NCI-H2171 (cell line): ENCODE data around the gene KAT7.
"Not testable (repeated sequence)": the region's sequence is repeated elsewhere in the genome, so short reads cannot be mapped to it uniquely, and the experiment has no call there.

Experiments
- DNase-seq: peaks from one replicate; lab custom pipeline; 2025; lab: John Stamatoyannopoulos, UW

Gene KAT7

DNA sequence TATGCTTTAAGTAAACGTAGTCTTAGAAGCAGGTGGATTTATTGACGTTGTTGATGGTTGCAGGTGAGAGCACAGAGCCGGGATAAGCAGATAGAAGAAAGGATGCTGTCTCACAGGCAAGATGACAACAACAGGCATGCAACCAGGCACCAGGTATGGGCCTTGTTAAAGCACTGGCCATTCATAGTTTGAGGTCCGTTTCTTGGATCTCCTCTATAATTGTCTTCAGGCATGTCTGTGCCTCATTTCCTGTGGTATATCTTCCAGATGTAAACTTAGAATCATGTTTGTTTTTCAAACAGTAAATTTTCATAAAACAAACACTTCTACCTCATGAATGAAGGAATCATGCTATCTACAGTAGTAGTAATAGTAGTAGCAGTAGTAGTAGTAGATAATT lies 20.6 kb downstream of the KAT7 start:
- DNase-seq, result no peak

DNA sequence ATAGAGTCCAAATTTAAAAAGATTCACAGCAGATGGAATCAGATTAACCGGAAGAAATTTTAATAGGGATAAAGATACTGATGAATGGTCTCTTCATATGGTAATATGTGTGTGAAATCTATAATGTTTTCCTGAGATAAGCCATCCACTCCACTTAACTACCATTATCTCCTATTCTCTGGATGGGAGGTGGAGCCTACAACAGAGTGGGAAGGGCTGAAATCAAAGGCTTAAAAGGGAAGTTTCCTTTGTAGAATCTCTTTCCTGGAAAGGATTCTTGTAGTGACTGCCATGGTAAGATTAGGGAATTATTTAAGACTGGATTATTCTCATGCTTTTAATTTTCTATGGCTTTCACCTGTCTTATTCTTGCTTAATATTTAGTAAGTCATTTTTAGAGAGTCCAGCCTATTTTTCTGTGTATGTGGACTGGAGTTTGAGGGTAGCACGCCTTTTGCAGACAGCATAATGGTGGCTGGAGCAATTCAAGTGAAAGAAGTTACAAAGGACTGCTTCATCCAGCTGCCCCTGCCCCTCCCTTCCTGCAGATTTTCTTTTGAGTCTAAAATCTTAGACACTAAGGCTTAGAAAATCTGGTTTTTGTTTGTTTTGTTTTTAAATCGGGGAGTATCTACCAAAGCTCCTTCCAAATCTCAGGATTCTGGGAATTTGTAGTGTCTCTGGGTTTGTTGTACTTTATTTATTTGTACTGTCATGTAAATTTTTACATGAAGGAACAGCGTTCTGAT lies 26.5 kb downstream of the KAT7 start:
- no peak for DNase-seq

DNA sequence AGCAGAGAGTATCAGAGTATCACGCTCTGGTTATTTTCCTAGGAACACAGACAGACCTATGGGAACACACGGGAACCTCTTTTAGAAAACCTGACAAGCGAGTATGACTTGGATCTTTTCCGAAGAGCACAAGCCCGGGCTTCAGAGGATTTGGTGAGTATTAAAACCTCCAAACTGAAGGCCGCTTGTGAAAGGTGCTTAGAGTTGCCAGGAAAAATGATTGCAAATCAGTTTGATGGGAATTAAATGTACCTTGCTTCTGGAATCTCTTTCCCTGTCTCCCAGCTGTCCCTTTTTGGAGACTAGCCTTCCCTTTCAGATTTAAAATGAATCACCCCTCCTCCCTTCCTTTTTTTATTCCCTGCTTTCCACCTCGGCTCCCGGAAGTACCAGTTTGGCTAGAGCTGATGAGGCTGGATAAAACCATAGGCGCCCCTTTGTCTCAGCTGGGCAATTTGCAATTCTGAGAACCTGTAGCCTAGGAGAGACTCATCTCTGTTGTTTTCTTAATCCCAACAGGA lies 27.3 kb downstream of the KAT7 start:
- no peak for DNase-seq

DNA sequence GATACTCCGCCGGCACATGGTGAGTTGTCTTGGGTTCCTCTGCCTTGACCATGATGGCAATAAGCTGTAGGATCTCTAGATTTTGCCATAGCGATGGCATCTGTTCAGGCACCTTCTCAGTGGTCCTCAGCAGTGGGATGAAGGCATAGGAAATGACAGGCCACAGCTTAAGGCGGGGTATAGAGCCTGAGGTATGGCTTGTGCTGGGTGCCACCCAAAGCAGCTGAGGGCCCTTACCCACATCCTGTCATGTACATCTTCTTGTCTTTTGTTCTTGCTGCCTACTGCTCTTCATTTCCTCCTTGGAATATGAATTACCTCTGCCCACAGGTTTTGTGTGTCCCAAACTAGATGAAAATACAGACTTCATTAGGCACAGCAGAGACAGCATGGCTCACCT lies 29.5 kb downstream of the KAT7 start:
- DNase-seq, result no peak

DNA sequence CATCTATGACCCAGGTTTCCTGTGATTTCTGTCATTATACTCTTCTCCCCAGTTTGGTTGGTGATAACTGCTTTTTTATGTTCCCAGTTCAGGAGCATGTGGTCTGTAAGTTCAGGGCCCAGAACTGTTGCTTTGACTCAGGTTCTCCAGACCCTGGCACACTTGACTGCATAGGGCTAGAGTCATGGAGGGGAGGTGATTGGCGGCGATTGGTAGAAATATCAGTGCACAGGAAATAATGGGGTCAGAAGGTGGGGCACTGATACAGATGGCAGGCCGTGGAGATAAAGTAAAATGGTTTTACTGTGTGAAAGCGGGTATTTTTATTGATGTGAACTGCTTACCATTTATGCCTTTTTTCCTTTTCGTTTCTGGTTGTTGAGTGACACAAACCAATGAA lies 30.7 kb downstream of the KAT7 start:
- no peak for DNase-seq

DNA sequence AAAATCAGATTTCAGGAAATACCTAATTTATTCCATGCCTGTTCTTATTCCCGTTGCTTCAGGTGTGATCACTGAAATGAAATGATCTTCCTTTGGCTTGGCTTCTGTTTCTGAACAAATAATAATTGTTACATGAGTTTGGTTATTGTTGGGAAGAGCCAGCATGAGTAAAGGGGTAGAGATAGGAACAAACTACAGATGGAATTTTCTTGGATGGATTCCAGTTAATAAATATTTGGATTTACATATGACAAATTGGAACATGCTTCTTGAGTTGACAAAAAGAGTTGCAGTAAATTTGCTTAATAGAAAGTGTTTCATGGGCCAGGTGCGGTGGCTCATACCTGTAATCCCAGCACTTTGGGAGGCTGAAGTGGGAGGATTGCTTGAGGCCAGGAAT lies 31.2 kb downstream of the KAT7 start:
- no peak for DNase-seq

DNA sequence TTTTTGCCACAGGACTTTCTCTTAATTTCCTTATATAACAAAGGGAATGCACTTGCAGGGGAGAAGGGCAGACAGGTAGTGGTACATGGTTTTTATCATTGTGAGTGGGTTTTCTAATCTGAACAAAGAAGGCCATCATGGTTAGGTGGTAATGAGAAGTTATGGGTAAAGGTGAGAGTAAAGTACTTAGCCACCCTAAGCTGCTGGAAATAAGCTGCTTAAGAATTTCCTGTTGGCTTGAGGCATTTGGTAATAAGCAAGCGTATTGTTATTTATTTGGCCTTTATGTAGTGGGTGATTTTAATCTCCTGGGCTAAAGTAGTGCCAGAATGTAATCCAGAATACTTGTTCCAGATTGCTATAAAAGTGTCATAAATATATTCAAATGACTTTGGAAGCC lies 32.3 kb downstream of the KAT7 start:
- no peak for DNase-seq

DNA sequence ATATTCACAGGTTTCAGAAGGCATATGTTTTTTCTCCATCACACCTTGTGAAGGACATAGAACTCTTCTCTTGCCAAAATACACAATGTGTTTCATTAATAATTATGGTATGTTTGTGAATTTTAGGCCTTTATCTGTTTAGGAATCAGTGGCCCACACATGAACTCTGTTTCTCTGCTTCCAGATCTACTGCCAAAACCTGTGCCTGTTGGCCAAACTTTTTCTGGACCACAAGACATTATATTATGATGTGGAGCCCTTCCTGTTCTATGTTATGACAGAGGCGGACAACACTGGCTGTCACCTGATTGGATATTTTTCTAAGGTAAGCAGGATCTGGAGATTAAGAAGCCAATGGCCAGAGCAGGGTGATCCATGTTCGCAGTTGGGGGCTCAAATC lies 33.0 kb downstream of the KAT7 start:
- no peak for DNase-seq

DNA sequence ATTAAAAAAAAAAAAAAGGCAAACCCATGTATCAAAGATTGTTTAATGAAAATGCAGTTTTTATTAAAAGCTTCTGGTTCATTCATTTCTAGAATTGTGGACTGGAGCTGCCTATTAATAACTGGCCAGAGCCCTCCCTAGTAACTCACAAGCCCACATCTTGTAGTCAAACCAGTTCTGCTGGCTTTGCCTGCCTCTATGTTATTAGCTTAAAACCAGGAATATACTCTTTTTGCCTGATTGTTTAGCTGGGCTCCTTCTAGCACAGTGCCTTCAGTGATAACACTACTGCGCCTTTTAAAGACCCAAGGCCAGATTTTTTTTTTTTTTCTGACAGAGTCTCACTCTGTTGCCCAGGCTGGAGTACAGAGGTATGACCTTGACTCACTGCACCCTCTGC lies 33.4 kb downstream of the KAT7 start:
- no peak for DNase-seq

DNA sequence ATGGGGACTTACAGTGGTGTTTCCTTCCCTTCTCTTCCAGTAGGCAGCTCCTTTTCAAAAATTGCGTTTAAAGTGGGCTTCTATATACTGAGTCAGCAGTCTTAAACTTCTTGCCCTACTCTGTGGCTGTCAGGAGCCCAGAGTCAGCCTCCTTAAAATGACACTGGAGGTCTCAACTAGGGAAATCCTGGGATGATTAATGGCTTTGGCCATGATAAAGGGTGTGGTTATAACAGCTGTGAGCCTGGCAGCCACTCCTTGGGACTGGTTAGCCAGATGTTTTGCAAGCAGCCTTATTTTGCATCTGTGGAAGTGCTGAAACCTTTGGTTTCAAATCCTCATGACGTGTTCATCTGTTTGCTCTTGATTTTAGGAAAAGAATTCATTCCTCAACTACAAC lies 34.3 kb downstream of the KAT7 start:
- no peak for DNase-seq

DNA sequence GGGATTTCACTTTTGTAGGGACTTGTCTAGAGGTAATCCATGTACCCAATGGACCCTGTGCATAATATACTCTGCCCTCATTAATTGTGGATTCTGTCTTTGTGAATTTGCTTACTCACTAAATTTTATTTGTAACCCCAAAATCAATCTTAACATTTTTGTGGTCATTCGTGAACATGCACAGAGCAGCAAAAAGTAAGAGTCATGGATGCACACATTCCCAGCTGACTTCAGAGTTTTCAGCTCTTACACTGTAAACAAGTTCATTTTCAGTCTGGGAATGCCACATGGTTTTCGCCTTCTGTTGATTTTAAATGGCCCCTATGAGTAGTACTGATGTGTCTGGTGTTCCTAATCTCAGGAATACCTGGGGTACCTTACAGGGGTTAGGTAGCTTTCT lies 35.1 kb downstream of the KAT7 start:
- no peak for DNase-seq

DNA sequence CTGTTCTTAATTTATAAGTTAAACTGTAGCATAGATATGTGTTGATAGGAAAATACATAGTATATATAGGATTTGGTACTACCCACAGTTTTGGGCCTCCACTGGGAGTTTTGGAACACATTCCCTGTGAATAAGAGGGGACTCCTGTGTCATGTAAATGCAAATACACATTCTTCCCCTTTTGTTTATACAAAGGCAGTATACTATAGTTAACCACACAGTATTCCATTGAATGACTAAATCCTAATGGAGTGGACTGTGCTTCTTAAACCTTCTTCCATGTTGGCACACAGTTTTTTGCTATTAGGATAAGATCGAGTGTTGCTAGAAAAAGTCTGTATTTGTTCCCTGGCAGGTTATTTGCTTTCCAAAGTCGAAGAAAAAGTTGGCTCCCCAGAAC lies 37.2 kb downstream of the KAT7 start:
- DNase-seq, result no peak

DNA sequence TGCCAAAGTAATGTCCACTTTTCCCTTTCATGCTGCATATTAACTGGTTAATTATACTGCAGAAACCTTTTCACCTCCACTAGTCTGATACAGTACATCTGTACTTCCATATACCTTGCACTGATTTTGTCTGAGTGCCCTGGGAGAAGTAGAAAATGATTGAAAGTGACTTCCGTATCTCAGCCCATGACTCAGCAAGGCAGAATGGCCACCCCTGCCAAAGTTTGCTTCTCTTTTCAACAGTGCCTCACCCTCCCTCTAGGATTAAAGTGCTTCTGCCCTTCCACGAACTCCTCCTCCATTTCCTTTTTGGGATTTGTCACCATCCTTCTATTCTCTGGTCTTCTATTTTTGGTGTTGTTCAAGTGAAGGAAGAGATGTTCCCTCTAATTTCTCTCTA lies 39.8 kb downstream of the KAT7 start:
- not testable (repeated sequence) for DNase-seq

DNA sequence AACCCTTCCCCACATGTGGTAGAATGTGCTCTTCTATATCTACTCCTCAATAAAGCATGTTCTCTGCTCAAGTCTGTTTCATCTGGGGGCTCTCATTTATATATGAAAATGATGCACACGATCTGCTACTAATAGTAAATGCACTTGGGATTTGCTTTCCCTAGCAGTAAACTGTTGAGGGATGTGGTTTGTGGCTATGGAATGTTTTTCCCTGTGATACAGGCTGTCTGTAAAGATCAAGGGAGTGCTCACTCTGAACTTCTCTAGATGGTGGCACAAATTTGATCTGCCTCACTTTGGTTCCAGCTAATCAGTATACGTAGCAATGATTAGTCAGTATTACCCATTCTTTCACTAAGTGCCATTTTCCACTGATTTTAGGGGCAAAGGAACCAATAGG lies 40.5 kb downstream of the KAT7 start:
- no peak for DNase-seq

DNA sequence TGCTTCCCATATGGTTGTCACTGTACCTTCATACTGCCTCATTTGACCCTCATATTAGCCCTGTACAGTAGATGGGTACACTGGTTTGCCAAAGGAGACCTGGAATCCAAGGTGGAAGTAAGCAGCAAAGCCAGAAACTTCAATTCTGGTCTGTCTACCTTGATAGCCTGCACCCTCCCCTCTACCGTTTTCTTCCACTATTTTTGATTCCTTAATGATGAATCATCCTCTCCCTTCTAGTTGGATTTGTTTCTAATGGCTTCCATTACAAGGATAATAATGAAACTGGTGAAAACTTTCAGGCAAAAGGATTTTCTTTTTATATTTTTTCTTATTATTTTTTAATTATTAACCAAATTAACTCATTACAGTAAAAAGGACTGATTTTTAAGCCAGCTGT lies 42.1 kb downstream of the KAT7 start:
- no peak for DNase-seq

DNA sequence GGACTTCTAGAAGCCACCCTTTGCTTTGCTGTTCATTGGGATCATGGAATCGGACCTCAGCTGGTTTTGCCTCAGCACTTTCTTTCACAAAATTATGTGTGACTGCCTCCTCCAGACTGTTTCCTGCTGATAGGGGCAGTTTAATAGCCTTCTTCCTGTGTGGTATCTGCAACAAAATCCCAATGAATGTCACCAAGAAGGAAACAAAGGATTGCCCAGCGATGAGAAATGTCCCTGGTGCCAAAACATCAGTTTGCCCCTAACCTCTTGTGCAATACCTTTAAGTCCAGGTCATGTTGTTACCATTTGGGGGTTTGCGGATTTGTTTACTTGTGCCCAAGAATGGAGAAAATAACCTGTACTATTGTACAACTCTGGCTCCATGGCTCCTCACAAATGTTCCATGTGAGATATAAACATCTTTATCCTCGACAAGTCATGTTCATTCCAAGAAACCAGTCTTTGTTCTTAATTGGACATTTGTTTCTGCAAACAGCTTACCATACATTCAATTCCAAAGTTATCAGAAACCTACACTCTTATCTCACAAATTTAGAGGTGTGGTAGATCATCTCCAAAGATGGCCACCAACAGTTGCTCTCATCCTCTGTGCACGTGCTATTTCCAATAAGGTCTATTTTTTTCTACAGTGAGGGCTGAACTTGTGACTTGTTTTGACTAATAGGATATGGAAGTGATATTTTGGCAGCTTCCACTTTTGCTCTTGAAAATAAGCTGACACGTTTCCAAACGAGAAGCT lies 44.5 kb downstream of the KAT7 start:
- no peak for DNase-seq

DNA sequence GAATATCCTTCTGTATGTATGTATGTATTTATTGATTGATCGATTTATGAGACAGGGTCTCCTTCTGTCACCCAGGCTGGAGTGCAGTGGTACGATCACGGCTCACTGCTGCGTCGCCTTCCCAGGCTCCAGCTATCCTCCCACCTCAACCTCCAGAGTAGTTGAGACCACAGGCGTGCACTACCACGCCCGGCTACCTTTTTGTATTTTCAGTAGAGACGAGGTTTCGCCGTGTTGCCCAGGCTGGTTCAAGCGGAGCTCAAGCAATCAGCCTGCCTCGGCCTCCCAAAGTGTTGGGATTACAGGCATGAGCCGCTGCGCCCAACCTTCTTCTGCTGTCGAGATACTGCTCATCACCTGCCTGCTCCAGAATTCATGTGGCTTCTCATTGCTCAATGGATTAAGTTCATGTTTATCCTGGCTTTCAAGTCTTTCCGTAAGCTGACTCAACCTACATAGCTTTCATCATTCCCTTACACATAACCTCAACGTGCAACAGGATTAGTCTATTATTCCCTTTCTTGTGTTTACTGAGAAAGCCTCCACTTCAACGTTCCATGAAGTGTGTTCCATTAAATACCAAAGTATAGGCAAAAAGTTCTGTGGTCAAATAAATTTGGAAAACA lies 45.8 kb downstream of the KAT7 start:
- DNase-seq, result no peak

DNA sequence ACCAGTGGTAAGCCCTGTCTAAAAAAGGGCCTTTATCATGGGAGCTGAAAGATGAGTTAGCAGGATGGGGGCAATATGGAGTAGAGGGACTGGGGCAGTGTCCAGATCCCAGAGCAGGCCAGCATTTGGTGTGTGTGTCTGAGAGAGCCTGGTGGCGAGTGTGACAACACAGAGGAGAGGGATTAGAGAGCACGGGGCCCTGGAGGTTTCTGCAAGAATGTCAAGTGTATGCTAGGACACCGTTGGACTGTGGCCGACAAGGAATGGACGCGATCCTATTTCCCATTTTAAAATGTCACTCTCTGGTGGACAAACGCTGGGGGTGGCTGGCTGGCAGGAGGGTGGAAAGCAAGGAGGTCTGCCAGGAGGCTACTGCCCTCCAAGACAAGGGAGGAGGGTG lies 47.0 kb downstream of the KAT7 start:
- DNase-seq, result no peak

DNA sequence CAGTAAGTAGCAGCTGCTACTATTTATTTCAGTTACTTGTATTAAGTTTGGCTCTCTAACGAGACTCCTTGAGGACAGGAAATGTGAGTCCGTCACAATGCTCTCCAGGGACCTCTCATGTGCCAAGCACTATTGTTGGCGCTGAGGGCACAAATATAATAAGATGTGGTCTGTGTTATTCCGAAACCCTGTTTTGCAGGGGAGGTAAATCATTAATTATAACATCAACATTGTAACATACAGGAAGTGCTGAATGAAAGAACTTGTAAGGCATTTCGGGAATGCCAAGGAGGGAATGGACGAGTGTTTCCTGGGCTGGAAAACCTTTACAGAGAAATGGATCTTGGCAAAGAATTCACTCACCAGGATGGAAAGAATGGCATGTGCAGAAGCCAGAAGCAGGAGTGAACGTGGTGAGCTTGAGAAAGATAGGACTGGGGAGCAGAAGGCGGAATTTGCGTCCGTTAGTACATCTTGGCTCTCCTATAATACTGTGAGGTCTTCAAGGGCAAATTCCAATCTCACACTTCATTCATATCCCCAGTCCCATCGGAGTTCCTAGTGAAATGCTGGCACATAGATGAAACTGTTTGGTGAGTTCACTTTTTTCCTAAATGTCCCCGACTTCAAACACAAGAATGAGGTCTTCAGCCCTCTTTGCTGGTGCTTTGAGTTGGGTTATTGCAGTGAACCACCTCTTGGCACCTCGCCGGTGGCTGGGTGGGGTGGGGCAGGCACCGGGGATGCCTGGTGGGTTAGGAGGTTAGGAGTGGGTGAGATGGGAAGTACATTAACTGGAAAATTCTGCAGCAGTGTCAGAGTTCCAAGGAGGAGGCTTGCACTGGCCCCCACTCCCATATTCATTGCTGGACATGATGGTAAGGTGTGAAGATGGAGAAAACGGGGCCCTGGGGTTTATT lies 47.9 kb downstream of the KAT7 start:
- DNase-seq, result no peak

DNA sequence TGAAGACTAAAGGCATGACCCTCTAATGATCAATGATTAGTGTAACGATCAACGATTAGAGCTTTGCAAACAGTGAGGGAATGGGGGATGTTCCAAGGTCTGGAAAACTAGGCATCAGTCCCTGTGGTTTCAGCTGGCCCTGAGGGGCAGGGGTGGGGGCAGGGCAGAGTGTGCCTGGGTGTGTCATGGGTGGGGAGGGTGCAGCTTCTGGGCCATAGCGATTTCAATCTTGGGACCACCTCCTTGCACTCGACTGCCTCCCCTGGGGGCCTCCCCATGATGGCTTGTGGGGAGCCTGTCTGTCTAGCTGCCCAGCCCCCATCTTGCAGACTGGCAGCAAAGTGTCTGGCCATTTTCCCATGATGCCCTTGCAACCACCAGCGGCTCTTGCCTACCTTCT lies 51.0 kb downstream of the KAT7 start:
- DNase-seq, result no peak

DNA sequence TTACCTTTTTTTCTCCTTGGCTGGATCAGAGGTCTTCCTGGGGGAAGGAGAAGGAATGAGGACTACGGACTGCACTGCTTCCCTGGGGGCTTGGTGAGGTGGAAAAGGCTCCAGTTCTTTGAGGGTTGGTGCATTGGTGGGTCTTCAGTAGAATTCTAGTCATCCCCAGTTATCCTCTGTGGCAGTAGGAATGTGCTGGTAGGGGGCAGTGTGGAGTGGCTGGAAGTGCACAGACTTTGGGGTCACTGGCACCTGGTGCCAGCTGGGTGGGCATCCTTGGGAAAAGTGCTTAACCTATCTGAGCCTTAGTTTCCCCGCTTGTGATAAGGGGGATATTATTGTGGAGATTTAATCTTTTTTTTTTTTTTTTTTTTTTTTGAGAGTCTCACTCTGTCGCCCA lies 53.1 kb downstream of the KAT7 start:
- DNase-seq, result no peak

DNA sequence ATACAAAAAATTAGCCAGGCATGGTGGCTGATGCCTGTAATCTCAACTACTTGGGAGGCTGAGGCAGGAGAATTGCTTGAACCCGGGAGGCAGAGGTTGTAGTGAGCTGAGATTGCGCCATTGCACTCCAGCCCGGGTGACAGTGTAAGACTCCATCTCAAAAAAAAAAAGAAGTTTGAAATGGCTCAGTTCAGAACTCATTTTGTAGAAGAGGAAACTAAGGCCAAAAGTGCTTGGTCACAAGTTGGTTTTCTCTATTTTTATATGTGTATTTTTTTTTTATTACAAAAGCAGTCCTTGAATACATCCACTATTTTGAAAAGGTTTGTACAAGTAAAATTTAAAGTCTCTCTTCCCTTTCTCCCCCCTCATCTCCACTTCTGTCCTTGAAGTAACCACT lies 53.9 kb downstream of the KAT7 start:
- DNase-seq, result no peak
